Measurements from ENCODE around the gene RAMP3.

Gene RAMP3

GRCh38 chr7:45136106-45137060 lies 21.2 kb upstream of the RAMP3 start:
- DNase-seq (ENCODE audit: low spot score): peak; percentile 88
- peak; percentile 93 for TF ChIP-seq CTCF (IDR thresholded peaks at IDR 0.05; ENCODE audit: extremely low read depth, insufficient read depth, missing control alignments)
- in situ Hi-C loops (cut with MboI; ENCODE audit: low pct_unique_long_range_greater_than_20kb, low sequenced_read_pairs, unreplicated experiment): loop anchor here (10.0 to 25.0 kb wide), 2 partner anchors 282 to 549 kb away; partner anchors contain the start of gene TMED4

- in situ Hi-C loops (cut with MboI; ENCODE audit: low pct_unique_long_range_greater_than_20kb, low sequenced_read_pairs, unreplicated experiment): loop anchor here (10.0 to 25.0 kb wide), 2 partner anchors 284 to 551 kb away; partner anchors contain the start of gene TMED4
- TF ChIP-seq CTCF (IDR thresholded peaks at IDR 0.05; ENCODE audit: extremely low read depth, insufficient read depth, missing control alignments): no peak
- DNase-seq (ENCODE audit: low spot score): no peak
Measured at GRCh38 chr7:45138433-45139267, 18.9 kb upstream of the RAMP3 start.

GRCh38 chr7:45140827-45141226 lies 16.8 kb upstream of the RAMP3 start:
- no peak for TF ChIP-seq CTCF (IDR thresholded peaks at IDR 0.05; ENCODE audit: extremely low read depth, insufficient read depth, missing control alignments)
- in situ Hi-C loops (cut with MboI; ENCODE audit: low pct_unique_long_range_greater_than_20kb, low sequenced_read_pairs, unreplicated experiment): loop anchor here (25.0 kb wide), 1 partner anchor 554 kb away; the partner anchor contains the start of gene TMED4

GRCh38 chr7:45143616-45144015 lies 14.0 kb upstream of the RAMP3 start:
- in situ Hi-C loops (cut with MboI; ENCODE audit: low pct_unique_long_range_greater_than_20kb, low sequenced_read_pairs, unreplicated experiment): loop anchor here (25.0 kb wide), 1 partner anchor 556 kb away; the partner anchor contains the start of gene TMED4
- DNase-seq (ENCODE audit: low spot score): no peak
- no peak for TF ChIP-seq CTCF (IDR thresholded peaks at IDR 0.05; ENCODE audit: extremely low read depth, insufficient read depth, missing control alignments)

More at GRCh38 chr7:45140827-45141226, 16.8 kb upstream of the RAMP3 start:
- no peak for DNase-seq (ENCODE audit: low spot score)

- DNase-seq (ENCODE audit: low spot score): no peak
- in situ Hi-C loops (cut with MboI; ENCODE audit: low pct_unique_long_range_greater_than_20kb, low sequenced_read_pairs, unreplicated experiment): loop anchor here (25.0 kb wide), 1 partner anchor 559 kb away; the partner anchor contains the start of gene TMED4
- no peak for TF ChIP-seq CTCF (IDR thresholded peaks at IDR 0.05; ENCODE audit: extremely low read depth, insufficient read depth, missing control alignments)
Measured at GRCh38 chr7:45145881-45146280, 11.7 kb upstream of the RAMP3 start.

Measured in GM13977 (cell line).